Cortex of kidney (tissue), 1 donor: Measurements from ENCODE around the gene FOCAD.

Experiments used
- DNase-seq: peaks from one replicate; lab custom pipeline; 2025; lab: John Stamatoyannopoulos, UW

Gene FOCAD

GRCh38 chr9:20683351-20684034 is 566 bp upstream of the FOCAD start:
- no peak for DNase-seq

GRCh38 chr9:20684875-20685696 is 1.0 kb downstream of the FOCAD start:
- DNase-seq = no peak

DNA sequence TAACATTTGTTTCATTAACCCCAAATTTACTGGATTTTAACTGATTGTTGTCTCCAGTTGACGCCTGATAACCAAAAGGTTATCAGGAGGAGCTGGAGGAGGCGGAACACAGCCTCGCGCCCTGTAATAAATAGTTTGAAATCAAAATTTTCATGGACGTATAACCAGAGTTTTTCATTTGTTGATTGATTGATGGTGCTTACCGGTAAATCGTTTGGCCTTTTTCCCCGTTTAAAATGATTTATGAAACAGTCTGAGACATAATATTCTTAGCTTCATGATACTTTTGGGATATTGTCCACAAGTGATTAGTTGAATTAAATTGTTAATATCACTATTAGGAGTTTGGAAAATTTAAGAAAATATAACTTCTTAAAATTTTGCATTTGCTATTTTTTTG is 1.7 kb downstream of the FOCAD start:
- DNase-seq = no peak

DNA sequence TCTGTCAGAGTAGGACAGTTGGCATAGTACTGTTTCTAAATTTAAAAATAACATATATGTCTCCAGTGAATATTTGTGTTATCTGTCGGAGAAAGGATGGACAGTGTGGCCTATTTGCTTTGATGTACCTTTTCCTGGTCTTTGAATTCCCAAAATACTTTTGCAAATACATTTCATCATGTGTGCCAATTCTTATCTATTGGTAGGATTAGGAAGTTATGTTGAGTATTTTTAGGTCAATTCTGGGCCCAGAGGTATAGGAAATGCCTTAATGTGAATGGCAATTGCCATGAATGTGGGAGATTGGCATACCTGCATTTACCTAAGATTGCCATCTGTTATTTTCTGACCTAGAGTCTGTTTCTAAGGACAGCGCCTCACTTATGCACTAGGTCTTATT is 5.8 kb downstream of the FOCAD start:
- no peak for DNase-seq

DNA sequence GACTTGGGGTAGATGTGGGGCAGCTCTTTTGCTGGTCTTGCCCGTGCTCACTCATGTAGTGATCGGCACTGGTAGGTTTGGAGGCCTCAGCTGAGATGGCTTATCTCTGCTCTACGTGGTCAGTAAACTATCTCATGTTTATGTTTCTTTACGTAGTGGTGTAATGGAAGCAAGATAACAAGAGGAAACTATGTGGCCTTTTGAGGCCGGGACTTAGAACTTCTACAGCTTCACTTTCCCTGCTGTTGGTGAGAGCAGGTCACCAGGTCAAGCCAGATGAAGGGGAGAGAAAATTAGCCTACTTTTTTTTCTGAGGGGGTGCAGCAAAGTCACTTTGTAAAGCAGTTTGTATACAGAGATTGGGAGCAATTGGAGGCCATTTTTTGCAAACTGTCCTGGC is 8.5 kb downstream of the FOCAD start:
- DNase-seq = no peak

- DNase-seq = no peak
Measured at GRCh38 chr9:20693068-20693467, 9.0 kb downstream of the FOCAD start.

GRCh38 chr9:20694248-20694647 is 10.2 kb downstream of the FOCAD start:
- no peak for DNase-seq

DNA sequence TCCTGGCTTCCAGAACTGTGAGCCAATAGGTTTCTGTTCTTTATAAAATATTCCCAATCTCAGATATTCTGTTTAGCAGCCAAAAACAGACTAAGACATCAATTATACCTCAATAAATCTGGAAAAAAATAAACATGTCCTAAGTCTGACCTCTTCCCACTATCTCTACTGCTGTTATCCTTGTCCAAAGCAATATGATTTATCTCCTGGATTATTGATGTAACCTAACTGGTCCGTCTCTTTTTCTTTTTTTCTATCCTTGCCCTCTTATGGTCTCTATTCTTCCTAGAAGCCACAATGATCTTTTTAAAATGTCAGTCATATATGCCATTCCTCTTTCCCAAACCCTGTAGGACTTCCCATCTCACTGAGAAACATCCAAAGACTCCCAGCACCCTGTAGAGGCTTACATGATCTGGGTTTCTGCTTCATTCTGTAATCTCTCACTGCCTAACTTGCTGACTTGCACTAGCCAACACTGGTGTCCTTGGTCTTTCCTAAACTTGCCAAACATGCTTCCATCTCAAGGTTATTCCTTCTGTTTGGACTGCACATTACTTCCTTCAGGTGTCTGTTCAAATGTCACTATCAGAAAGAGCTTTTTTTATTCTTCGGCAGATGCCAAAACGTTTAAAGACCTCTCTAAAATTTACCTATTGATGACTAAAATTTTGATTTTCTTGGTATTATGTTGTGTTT is 13.1 kb downstream of the FOCAD start:
- DNase-seq = no peak

GRCh38 chr9:20698782-20699181 is 14.7 kb downstream of the FOCAD start:
- no peak for DNase-seq

DNA sequence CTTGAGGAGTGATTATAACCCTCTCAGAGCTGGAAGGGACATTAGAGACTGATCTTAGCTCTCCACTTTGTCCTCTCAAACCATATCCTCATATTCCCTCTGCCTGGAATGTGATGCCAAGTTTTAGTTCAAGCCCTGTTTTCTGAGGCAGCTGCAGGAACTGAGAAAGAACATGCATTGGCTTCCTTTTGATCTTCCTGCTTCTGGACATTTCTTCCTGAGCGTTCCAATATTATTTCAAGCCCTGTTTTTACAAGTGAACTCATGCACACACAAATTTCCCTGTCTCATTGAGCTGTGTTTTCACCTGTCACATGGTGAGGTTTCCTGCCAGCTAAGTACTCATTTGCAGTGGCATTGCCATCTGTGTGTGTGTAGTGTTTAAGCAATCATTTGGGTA is 17.0 kb downstream of the FOCAD start:
- no peak for DNase-seq

- DNase-seq = no peak
Measured at GRCh38 chr9:20702570-20702969, 18.5 kb downstream of the FOCAD start.

DNA sequence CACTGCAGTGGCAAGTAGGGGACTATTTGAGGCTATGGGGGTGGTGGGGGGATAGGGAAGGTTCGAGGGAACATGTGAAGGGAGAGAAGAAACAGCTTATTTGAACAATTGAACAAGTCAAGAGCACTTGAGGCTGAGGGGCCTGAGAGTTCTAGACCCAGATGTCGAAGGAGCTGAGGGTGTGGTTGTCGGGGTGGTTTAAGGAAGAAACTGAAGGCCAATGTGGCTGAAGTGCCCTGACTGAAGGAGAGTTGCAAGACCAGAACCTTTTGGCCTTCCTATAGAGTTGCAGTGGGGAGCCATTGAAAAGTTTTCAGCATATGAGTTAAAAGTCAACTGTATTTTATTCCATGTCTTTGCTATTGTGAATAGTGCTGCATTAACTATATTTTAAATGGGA is 19.1 kb downstream of the FOCAD start:
- DNase-seq = no peak

DNA sequence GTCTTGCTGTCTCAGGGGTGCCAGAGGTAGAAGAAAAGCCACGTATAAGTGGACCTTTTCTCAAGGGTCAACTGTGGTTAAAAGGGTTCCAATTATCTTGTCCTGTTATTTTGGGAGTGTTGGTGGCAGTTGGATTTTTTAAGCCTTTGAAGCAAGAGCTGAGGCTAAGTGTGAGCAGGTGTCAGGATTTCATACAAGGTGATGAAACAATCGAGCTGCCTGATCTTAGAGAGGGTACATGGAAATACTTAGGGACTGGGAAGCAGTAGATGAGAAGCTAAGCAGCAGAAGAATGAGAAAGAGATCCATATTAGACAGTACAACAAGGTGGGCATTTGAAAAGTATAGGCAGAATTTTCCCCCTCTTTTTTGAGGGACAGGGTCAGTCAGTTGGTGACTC is 23.6 kb downstream of the FOCAD start:
- no peak for DNase-seq

DNA sequence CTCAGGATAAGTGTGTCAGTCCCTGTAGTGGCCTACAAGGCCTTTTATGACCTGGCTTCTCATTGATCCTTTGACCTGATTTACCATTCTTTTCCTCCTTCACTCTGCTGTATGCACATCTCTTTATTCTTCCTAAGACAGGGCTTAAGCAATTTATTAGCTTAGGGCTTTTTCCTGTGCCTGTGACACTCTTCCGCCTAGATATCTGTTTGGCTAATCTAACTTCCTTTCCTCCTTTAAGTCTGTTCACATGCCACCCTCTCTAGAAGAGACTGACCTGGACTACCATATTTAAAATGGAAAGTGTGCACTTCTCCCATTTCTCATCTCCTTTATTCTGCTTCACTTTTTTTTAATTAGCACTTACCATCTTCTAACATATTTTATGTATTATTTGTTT is 29.1 kb downstream of the FOCAD start:
- DNase-seq = no peak

DNA sequence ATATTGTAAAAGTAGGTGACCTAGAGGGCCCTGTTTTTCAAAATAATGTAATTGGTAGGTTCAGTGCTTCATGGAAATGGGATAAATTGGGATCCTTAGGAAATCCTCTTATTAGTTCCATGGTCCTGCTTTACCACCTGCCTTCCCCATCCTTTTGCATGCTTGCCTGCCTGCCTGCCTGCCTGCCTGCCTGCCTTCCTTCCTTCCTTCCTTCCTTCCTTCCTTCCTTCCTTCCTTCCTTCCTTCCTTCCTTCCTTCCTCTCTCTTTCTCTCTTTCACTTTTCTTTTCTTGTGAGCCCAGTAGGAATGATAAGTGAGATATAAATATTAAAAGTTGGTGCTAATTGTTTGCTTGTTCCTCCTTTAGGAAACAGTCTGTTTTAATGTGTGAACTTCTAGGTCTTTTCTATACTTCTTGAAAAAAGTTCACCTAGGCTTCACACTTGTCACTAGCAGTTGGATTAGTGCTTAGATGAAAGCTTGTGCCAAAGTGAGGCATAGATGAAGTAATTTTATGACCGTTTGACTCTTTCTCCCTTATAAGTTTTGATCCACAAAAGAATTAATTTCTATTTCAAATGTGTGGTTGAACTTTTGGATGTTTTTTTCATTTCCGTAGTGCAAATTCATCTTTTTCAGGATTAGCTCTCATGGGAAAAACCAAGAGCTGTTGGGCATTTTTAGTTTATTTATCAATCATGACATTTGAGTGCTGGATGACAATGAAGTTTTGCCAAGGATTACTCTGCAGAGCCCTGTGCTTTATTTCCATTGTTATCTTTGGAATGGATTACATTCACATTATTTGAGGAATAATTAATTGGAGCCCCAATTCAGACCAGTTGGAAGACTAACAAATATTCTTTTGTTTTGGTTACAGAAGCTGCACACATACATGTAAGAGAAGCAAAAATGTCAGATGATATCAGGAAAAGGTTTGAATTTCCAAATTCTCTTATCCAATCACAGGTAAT is 30.7 kb downstream of the FOCAD start:
- DNase-seq = no peak

GRCh38 chr9:20722221-20722620 is 38.2 kb downstream of the FOCAD start:
- DNase-seq = no peak

- no peak for DNase-seq
Measured at GRCh38 chr9:20725675-20726074, 41.6 kb downstream of the FOCAD start.

DNA sequence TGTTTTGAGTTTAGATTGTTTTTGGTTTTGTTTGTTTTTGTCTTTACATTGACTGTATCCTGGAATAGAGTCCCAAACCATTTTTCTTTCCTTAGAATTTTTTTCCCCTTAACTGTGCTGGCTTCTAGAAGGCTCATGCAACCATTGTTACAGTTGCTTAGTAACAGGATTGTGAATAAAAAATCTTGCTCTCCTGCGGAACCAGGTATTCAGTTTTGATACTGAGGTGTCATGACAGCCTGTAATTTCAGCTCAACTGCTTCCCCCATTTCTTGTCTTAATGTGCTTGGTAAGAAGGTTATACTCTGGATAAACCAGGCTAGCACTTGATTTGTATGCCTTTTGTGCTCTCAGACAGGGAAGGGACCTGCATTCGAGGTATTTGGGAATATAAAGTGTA is 42.1 kb downstream of the FOCAD start:
- DNase-seq = no peak

DNA sequence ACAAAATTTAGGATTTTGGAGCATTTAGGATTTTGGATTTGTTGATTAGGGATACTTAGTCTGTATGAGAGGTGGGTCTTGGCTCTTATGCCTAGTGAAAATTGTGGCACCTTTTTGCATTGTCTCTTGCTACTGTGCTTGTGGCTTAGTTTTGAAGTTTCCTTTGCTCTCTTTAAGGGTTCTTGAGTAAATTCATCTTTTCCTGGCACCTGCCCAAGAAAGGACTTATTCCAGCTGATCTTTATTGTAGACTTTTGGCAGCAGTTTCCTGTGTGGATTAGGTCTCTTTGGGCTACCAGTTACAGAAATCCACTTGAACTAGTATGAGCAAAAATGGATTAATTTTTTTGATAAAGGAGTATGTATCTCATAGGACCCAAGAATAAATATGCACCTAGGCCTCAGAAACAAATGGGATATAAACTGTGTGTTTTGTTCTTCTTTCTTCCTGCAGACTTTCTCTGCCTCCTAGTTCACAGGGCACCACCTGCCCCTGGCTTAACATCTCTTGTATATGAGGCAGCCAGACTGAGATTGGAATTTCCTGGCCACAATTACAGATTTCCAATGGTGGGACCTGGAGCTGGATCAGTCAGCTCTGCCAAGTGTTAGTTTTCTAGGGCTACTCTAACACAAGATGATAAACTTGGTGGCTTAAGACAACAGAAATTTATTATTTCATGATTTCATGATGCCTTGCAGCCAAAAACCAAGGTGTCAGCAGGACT is 44.6 kb downstream of the FOCAD start:
- DNase-seq = no peak

- DNase-seq = no peak
Measured at GRCh38 chr9:20729523-20729922, 45.5 kb downstream of the FOCAD start.

DNA sequence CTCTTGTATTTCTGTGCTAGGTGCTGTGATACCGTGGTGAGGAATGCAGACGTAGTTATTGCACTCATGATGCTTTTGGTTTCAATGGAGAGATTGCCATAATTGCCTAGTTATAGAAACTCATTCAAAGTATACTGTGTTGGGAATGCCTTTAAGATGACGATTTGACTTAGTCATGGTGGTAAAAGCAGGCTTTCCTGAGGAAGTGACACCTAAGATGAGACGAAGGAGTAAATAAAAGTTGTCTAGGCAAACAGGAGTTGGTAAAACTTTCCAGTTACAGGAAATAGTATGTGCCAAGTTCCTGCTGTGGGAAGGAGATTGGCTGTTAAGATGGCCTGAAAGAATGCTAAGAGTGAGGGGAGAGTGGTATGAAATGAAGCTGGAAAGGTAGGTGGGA is 48.1 kb downstream of the FOCAD start:
- DNase-seq = no peak
